ENCODE results near the gene C8G. TPM values are rescaled to one million over a fixed set of nuclear protein-coding genes. Genes with fewer than 3 reads are reported as not detected.

C8G gene
- total and polyA plus RNA-seq, 2 experiments from 2014 or later: 4.4 to 10.8 TPM

DNA sequence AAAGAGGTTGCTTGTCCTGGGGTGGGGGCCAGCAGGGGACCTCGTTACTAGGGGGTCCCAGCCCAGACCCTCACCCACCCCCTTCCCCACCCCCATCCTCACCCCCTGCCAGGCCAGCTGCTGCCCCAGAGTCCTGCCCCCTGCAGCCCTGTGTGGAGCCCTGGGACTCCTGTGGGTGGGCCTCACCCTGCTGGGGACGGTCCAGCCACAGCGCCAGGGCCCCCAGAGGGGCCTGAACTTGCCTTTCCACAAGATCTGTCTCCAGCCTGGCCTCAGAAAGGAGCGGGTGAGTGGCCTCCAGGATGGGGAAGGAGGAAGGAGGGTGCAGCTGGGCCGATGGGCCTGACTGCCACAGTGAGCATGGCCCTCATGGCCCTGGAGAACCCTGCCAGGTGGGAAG is 24.7 kb downstream of the C8G start:
- Histone ChIP-seq H3K36me3 (no peaks in the 10 kb centered on the region), H3K4me1 (ENCODE audit: low read depth) (peaks cover 4% of the 10 kb centered on the region), H3K27me3 (no peaks in the 10 kb centered on the region), H3K9me3 (ENCODE audit: low read depth) (no peaks in the 10 kb centered on the region), H3K27ac (no peak overlapping the region), H3K4me3 (no peak overlapping the region)
- DNase-seq (ENCODE audit: low read depth in 1 of 2, low spot score in 1 of 2): no peak
- TF ChIP-seq, protein P1, sequence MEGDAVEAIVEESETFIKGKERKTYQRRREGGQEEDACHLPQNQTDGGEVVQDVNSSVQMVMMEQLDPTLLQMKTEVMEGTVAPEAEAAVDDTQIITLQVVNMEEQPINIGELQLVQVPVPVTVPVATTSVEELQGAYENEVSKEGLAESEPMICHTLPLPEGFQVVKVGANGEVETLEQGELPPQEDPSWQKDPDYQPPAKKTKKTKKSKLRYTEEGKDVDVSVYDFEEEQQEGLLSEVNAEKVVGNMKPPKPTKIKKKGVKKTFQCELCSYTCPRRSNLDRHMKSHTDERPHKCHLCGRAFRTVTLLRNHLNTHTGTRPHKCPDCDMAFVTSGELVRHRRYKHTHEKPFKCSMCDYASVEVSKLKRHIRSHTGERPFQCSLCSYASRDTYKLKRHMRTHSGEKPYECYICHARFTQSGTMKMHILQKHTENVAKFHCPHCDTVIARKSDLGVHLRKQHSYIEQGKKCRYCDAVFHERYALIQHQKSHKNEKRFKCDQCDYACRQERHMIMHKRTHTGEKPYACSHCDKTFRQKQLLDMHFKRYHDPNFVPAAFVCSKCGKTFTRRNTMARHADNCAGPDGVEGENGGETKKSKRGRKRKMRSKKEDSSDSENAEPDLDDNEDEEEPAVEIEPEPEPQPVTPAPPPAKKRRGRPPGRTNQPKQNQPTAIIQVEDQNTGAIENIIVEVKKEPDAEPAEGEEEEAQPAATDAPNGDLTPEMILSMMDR (IDR thresholded peaks at IDR 0.05; ENCODE audit: low read depth, low read length): no peak

DNA sequence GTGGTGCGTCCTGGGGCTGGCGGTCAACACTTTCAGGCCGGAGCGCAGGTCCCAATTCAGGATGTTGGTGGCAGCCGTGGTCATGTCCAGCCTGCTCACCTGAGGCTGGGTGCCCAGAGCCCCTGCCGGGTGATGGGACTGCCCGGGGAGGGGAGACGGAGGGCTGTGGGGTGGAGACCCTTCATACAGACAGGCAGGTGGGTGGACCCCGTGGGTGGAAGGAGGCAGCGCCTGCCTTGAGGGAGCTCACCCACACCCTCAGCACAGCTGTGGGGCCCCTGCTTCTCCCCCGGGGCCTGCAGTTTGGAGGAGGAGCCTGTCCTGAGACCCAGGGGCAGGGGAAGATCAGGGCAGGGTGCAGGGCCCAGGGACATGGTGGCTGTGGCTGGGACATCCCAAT is 25.3 kb downstream of the C8G start:
- Histone ChIP-seq H3K36me3 (no peaks in the 10 kb centered on the region), H3K4me3 (no peak overlapping the region), H3K4me1 (ENCODE audit: low read depth) (peaks cover 4% of the 10 kb centered on the region), H3K9me3 (ENCODE audit: low read depth) (no peaks in the 10 kb centered on the region), H3K27ac (no peak overlapping the region), H3K27me3 (no peaks in the 10 kb centered on the region)
- DNase-seq (ENCODE audit: low read depth in 1 of 2, low spot score in 1 of 2): no peak
- TF ChIP-seq, protein P1 (IDR thresholded peaks at IDR 0.05; ENCODE audit: low read depth, low read length): no peak

DNA sequence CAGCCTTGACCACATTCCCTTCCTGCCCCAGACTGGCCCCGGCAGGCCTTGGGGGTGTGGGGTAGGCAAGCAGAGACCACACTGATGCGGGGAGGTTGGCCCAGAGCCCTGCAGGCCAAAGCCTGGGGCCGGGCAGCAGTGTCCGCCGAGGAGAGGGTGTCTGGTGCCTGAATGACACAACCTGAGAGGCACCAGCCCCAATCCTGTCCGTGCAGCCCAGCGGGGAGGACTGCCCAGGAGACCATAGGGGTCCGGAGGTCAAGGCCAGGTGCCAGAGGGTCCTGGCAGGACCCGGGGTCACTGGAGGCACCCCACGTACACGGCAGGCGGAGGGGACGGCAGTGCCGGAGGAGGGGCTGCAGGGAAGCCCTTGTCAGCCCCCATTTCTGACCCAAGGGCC is 26.7 kb downstream of the C8G start:
- H3K36me3 ChIP-seq: no peaks in the 10 kb centered on the region
- no peak overlapping the region for H3K4me3 ChIP-seq
- no peaks in the 10 kb centered on the region for H3K9me3 ChIP-seq (ENCODE audit: low read depth)
- no peak for DNase-seq (ENCODE audit: low read depth in 1 of 2, low spot score in 1 of 2)
- no peaks in the 10 kb centered on the region for H3K27me3 ChIP-seq
- no peaks in the 10 kb centered on the region for H3K4me1 ChIP-seq (ENCODE audit: low read depth)
- TF ChIP-seq, protein P1 (IDR thresholded peaks at IDR 0.05; ENCODE audit: low read depth, low read length): no peak
- H3K27ac ChIP-seq: no peak overlapping the region

DNA sequence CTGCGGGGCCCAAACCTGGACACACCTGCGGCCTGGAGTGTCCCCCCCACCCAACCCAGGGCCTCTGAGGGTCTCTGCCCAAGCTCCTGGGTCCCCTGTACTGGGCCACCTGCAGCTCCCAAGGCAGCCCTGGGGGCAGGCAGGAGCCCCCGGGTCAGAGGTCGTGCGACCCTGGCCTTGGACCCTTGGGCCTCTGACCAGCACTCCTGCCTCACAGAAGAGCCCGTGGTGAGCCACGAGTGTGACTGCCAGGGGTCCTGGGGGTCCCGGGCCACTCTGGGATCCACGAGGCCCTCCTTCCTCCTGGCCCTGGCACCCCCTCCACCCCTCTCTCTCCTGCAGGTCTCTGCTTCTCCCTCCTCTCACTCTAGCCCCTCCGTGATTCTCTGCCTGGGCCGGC is 27.3 kb downstream of the C8G start:
- Histone ChIP-seq H3K36me3 (no peaks in the 10 kb centered on the region), H3K4me1 (ENCODE audit: low read depth) (no peaks in the 10 kb centered on the region), H3K27me3 (peaks cover under 1% of the 10 kb centered on the region), H3K27ac (no peak overlapping the region), H3K4me3 (no peak overlapping the region), H3K9me3 (ENCODE audit: low read depth) (no peaks in the 10 kb centered on the region)
- no peak for DNase-seq (ENCODE audit: low read depth in 1 of 2, low spot score in 1 of 2)
- TF ChIP-seq, protein P1 (IDR thresholded peaks at IDR 0.05; ENCODE audit: low read depth, low read length): no peak

DNA sequence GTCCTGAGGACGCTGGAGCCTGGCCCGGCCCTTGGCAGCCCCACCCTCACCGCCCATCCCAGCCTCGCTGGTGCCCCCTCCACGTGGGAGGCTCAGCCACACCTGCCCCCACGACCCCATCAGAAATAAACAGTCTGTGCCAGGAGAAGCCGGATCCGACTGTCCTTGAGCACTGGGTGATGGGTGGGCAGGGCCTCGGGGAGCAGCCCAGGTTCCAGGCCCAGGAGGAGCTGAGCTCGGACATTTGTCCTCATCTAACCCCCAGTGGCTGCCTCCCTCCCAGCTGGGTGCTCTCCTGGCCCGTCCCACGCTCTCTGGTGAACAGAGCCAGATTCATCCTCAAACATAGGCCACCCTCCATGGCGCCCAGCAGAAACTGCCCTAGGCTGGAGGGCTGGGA is 27.7 kb downstream of the C8G start:
- DNase-seq (ENCODE audit: low read depth in 1 of 2, low spot score in 1 of 2): no peak

More for the DNA sequence above, 27.7 kb downstream of the C8G start:
- no peak overlapping the region for H3K27ac ChIP-seq
- H3K9me3 ChIP-seq (ENCODE audit: low read depth): no peaks in the 10 kb centered on the region
- peaks cover 2% of the 10 kb centered on the region for H3K27me3 ChIP-seq
- no peaks in the 10 kb centered on the region for H3K36me3 ChIP-seq
- H3K4me3 ChIP-seq: no peak overlapping the region
- TF ChIP-seq, protein P1 (IDR thresholded peaks at IDR 0.05; ENCODE audit: low read depth, low read length): no peak
- no peaks in the 10 kb centered on the region for H3K4me1 ChIP-seq (ENCODE audit: low read depth)
